Stimulated activated CD4-positive, alpha-beta T cell treated with anti-CD3 and anti-CD28 coated beads, Interleukin-15, amount 100 ng/mL, for 48 hours (primary cell): ENCODE measurements around the gene FAM135A.
"Not testable (repeated sequence)": the region's sequence is repeated elsewhere in the genome, so short reads cannot be mapped to it uniquely, and the experiment has no call there.

Experiments
- DNase-seq, 2 donors: peaks; one replicate each; pipeline ENCODE4 v3.0.0-alpha.2; 2020; ENCODE audit warnings: low read depth in 2 of 2

FAM135A gene

GRCh38 chr6:70459235-70459634, 45.9 kb downstream of the FAM135A start:
- no peak for DNase-seq

GRCh38 chr6:70459699-70460098, 46.4 kb downstream of the FAM135A start:
- DNase-seq: not testable (repeated sequence)

- DNase-seq: no peak
These were observed 56.7 kb downstream of the FAM135A start for GRCh38 chr6:70470016-70470415.

- not testable (repeated sequence) for DNase-seq
These were observed 57.2 kb downstream of the FAM135A start for GRCh38 chr6:70470510-70470909.

GRCh38 chr6:70474751-70475150, 61.4 kb downstream of the FAM135A start:
- DNase-seq: no peak

GRCh38 chr6:70479236-70479635, 65.9 kb downstream of the FAM135A start:
- DNase-seq: no peak

- not testable (repeated sequence) for DNase-seq
These were observed 73.3 kb downstream of the FAM135A start for GRCh38 chr6:70486638-70487037.

- no peak for DNase-seq
These were observed 76.1 kb downstream of the FAM135A start for GRCh38 chr6:70489364-70489763.

GRCh38 chr6:70494833-70495232, 81.5 kb downstream of the FAM135A start:
- DNase-seq: no peak

GRCh38 chr6:70495790-70496189, 82.5 kb downstream of the FAM135A start:
- not testable (repeated sequence) for DNase-seq

GRCh38 chr6:70502484-70502883, 89.2 kb downstream of the FAM135A start:
- no peak for DNase-seq

- no peak for DNase-seq
These were observed 90.6 kb downstream of the FAM135A start for GRCh38 chr6:70503813-70504465.

GRCh38 chr6:70506321-70506720, 93.0 kb downstream of the FAM135A start:
- no peak for DNase-seq

GRCh38 chr6:70507161-70507560, 93.9 kb downstream of the FAM135A start:
- DNase-seq: no peak

- no peak for DNase-seq
These were observed 95.6 kb downstream of the FAM135A start for GRCh38 chr6:70508953-70509352.

GRCh38 chr6:70510600-70510999, 97.3 kb downstream of the FAM135A start:
- DNase-seq: no peak

- DNase-seq: no peak
These were observed 105.4 kb downstream of the FAM135A start for GRCh38 chr6:70518723-70519122.

- no peak for DNase-seq
These were observed 107.3 kb downstream of the FAM135A start for GRCh38 chr6:70520575-70520974.

- no peak for DNase-seq
These were observed 111.5 kb downstream of the FAM135A start for GRCh38 chr6:70524721-70525286.

GRCh38 chr6:70527071-70527737, 113.9 kb downstream of the FAM135A start:
- DNase-seq: no peak

GRCh38 chr6:70530023-70530422, 116.7 kb downstream of the FAM135A start:
- no peak for DNase-seq

GRCh38 chr6:70531133-70531532, 117.8 kb downstream of the FAM135A start:
- DNase-seq: no peak

GRCh38 chr6:70537266-70537665, 124.0 kb downstream of the FAM135A start:
- no peak for DNase-seq
